Cardiac fibroblast (primary cell): ENCODE measurements around the gene PRKCH.

ENCODE experiments used
- DNase-seq, 2 donors: peaks; one replicate each; pipeline versions ENCODE4 v3.0.0 to v3.0.0-alpha.2; 2010; ENCODE audit warnings: low read depth in 2 of 2
- H3K4me3 ChIP-seq, 2 donors: replicated peaks in 1 of 2; 1 replicate in 1 of 2; 2 replicates in 1 of 2; pipeline ENCODE4 v1.5.1; 2011; ENCODE audit warnings: low read depth in 2 of 2, low read length in 2 of 2, mild to moderate bottlenecking in 2 of 2, moderate library complexity in 1 of 2
- TF ChIP-seq, protein P1 (sequence below): IDR thresholded peaks from one replicate; pipeline ENCODE4 v1.5.1; 2011; ENCODE audit warnings: low read depth, mild to moderate bottlenecking, low read length, inconsistent platforms

The PRKCH gene

DNA sequence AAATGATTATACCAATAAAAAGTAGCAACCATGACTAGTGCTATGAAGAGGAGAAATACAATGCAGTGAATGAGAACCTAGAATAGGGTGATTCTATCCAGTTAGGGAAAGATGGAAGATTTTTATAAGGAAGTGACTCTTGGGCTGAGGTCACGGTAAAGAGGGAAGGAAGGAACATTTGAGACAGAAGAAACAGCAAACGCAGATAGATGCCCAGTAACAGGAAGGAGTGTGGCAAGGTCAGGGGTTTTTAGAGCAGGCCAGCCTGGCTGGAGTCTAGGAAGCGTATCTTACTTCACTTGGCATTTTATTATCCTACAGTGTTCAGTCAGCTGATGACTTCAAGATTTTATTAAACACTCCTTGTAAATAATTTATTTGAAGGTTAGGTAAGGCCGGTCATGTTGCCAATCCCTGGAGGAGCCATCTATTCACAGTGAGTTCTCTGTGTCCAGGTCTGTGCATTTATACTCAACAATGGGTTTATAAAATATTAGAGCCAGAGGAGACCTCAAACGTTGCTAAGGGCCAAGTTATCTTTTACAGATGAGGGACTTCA lies 170.6 kb downstream of the PRKCH start:
- no peak for DNase-seq
- no peak overlapping the region for H3K4me3 ChIP-seq
- TF ChIP-seq, protein P1, sequence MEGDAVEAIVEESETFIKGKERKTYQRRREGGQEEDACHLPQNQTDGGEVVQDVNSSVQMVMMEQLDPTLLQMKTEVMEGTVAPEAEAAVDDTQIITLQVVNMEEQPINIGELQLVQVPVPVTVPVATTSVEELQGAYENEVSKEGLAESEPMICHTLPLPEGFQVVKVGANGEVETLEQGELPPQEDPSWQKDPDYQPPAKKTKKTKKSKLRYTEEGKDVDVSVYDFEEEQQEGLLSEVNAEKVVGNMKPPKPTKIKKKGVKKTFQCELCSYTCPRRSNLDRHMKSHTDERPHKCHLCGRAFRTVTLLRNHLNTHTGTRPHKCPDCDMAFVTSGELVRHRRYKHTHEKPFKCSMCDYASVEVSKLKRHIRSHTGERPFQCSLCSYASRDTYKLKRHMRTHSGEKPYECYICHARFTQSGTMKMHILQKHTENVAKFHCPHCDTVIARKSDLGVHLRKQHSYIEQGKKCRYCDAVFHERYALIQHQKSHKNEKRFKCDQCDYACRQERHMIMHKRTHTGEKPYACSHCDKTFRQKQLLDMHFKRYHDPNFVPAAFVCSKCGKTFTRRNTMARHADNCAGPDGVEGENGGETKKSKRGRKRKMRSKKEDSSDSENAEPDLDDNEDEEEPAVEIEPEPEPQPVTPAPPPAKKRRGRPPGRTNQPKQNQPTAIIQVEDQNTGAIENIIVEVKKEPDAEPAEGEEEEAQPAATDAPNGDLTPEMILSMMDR, result no peak

- no peak for DNase-seq
- no peak overlapping the region for H3K4me3 ChIP-seq
- TF ChIP-seq, protein P1, result no peak
Observed at GRCh38 chr14:61492474-61492873, 171.1 kb downstream of the PRKCH start.

DNA sequence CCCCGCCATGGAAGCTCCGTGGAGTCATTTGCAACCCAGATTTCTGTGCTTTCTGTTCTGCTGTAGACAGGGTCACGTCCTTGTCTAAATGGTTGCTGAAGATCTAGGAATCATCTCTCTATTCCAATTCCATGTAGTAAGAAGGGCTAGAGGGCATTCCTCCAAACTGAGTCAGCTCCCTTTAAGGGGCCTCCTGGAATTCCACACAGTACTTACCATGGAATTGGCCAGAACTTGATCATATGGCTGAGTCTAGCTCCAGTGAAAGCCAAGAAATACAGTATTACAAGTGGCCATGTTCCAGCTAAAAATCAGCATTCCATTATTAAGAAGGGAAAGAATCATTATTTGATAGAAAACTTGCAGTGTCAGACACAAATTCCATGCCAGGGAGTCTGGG lies 171.9 kb downstream of the PRKCH start:
- peak; percentile 91 to 96 for DNase-seq
- H3K4me3 ChIP-seq, result no peak overlapping the region
- TF ChIP-seq, protein P1, result no peak

DNA sequence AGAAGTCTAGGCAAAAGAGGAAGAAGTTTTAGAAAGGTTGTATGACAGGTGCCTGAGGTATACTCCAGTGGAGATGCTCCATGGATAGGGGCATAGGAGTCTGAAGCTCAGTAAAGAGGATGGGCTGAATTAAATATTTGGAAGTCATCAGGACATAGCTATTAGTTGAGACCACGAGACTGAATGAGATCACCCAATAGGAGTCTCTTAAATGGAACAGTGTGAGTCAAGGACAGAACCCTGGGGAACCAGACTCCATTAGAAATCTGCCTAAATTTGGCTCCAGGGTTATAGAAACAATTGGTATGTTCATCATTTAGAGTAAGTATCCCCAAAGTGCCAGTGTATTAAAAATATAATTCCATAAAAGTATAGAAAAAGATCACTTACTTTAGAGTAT lies 172.6 kb downstream of the PRKCH start:
- TF ChIP-seq, protein P1, result no peak
- DNase-seq, result peak in 1 of 2 donors; percentile 50
- H3K4me3 ChIP-seq, result no peak overlapping the region

GRCh38 chr14:61495809-61496208 lies 174.4 kb downstream of the PRKCH start:
- no peak overlapping the region for H3K4me3 ChIP-seq
- TF ChIP-seq, protein P1, result no peak
- no peak for DNase-seq

DNA sequence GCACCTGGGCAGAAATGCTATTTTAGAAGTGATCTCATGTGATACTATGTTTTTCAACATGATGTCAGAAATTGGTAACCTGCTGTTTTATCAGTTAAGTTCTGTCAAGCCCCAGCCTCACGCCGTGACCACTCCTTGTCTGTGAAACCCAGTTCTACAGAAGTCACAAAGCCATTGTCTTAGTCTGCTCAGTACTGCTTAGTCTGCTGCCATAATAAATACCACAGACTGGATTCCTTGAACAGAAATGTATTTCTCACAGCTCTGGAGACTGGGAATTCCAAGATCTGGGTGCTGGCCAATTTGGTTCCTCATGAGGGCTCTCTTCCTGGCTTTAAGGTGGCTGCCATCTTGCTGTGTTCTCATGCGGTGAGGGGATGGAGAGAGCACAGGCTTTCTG lies 176.9 kb downstream of the PRKCH start:
- TF ChIP-seq, protein P1, result no peak
- peak; percentile 62 to 63 for DNase-seq
- no peak overlapping the region for H3K4me3 ChIP-seq

- TF ChIP-seq, protein P1, result no peak
- DNase-seq, result peak; percentile 91 to 94
- no peak overlapping the region for H3K4me3 ChIP-seq
Observed at GRCh38 chr14:61498811-61499210, 177.4 kb downstream of the PRKCH start.
